Transverse colon (tissue), 4 donors: ENCODE results near the gene CYP19A1.

ENCODE experiments used
- EP300 ChIP-seq: sonication (generic); formaldehyde crosslinking; IDR thresholded peaks from one replicate; pipeline ENCODE4 v1.6.1; 2017; ENCODE audit warnings: antibody characterized with exemption, low read depth
- POLR2A ChIP-seq: fragments of 450-650 bp; IDR thresholded peaks from one replicate; pipeline ENCODE4 v1.6.1; 2016; ENCODE audit warnings: antibody characterized with exemption, mild to moderate bottlenecking, moderate library complexity
- POLR2AphosphoS5 ChIP-seq, 3 donors: sonication (generic); formaldehyde crosslinking; IDR thresholded peaks; one replicate each; pipeline ENCODE4 v1.6.1; 2016; ENCODE audit warnings: antibody characterized with exemption in 3 of 3
- TF ChIP-seq, protein P1 (sequence below), 5 experiments: fragments of 200-600 bp in 3 of 5; fragments of 450-650 bp in 2 of 5; sonication (generic) in 3 of 5; IDR thresholded peaks; 1 replicate in 2 of 5; 2 replicates in 3 of 5; pipeline ENCODE4 v1.5.1; 2016 to 2017; ENCODE audit warnings: antibody characterized with exemption in 5 of 5, inconsistent platforms in 3 of 5, mild to moderate bottlenecking in 2 of 5, moderate library complexity in 1 of 5

DNA sequence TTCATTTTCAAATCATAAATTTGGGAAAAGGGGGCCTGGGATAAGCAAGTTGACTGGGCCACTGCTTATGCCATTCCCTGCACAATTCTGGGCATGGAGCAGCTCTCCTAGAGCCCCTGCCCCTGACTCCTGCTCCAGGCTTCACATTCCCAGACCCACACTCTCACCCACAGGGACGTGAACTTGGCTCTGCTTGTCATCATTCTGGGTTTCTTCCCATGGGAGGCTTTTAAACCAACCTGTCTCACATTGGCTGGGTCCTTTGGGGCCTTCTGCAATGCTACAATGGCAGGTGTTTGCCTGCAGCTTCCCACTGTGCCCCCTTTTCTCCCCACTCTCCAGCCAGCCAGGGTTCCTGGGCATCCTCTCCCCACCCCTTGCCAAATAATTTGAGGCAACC is 49.1 kb downstream of the CYP19A1 start:
- TF ChIP-seq, protein P1, sequence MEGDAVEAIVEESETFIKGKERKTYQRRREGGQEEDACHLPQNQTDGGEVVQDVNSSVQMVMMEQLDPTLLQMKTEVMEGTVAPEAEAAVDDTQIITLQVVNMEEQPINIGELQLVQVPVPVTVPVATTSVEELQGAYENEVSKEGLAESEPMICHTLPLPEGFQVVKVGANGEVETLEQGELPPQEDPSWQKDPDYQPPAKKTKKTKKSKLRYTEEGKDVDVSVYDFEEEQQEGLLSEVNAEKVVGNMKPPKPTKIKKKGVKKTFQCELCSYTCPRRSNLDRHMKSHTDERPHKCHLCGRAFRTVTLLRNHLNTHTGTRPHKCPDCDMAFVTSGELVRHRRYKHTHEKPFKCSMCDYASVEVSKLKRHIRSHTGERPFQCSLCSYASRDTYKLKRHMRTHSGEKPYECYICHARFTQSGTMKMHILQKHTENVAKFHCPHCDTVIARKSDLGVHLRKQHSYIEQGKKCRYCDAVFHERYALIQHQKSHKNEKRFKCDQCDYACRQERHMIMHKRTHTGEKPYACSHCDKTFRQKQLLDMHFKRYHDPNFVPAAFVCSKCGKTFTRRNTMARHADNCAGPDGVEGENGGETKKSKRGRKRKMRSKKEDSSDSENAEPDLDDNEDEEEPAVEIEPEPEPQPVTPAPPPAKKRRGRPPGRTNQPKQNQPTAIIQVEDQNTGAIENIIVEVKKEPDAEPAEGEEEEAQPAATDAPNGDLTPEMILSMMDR (IDR thresholded peaks at IDR 0.05): no peak
- TF ChIP-seq POLR2A: no peak
- TF ChIP-seq POLR2AphosphoS5 (IDR thresholded peaks at IDR 0.05): no peak
- no peak for TF ChIP-seq EP300
